Uterus (tissue), 4 donors: ENCODE measurements around the gene KCNQ1. TPM values are rescaled to one million over a fixed set of nuclear protein-coding genes. Genes with fewer than 3 reads are reported as not detected.
A peak's percentile ranks its signal among the peaks of the same experiment; 100 is the strongest.

Source experiments
- DNase-seq, 2 donors: peaks; one replicate each; pipeline ENCODE4 v3.0.0-alpha.2; 2019 to 2020
- H3K27ac ChIP-seq, 2 donors: fragments of 200-600 bp; sonication (generic); 1 replicate in 1 of 2; 2 replicates in 1 of 2; pipeline ENCODE4 v1.5.1; 2016 to 2018
- H3K27me3 ChIP-seq, 2 donors: fragments of 200-600 bp; sonication (generic); one replicate each; pipeline ENCODE4 v1.5.1; 2018 to 2019; ENCODE audit warnings: control low read depth in 1 of 2
- H3K36me3 ChIP-seq, 2 donors: fragments of 200-600 bp; sonication (generic); one replicate each; pipeline ENCODE4 v1.5.1; 2019; ENCODE audit warnings: control low read depth in 1 of 2
- H3K4me1 ChIP-seq, 2 donors: fragments of 200-600 bp; sonication (generic); one replicate each; pipeline ENCODE4 v1.5.1; 2018 to 2019; ENCODE audit warnings: control low read depth in 1 of 2
- H3K4me3 ChIP-seq, 2 donors: fragments of 200-600 bp; sonication (generic); 1 replicate in 1 of 2; 2 replicates in 1 of 2; pipeline ENCODE4 v1.5.1; 2018 to 2019; ENCODE audit warnings: mild to moderate bottlenecking in 1 of 2
- H3K9me3 ChIP-seq, 2 donors: fragments of 200-600 bp; sonication (generic); one replicate each; pipeline ENCODE4 v1.5.1; 2019; ENCODE audit warnings: control low read depth in 1 of 2
- CTCF ChIP-seq, 4 experiments: fragments of 200-600 bp in 2 of 4; fragments of 450-650 bp in 2 of 4; sonication (generic) in 2 of 4; IDR thresholded peaks; one replicate each; pipeline ENCODE4 v1.5.1; 2016 to 2019; ENCODE audit warnings: antibody characterized with exemption in 4 of 4, mild to moderate bottlenecking in 2 of 4, moderate library complexity in 1 of 4
- POLR2A ChIP-seq, 2 donors: fragments of 450-650 bp; IDR thresholded peaks; one replicate each; pipeline ENCODE4 v1.6.1; 2016; ENCODE audit warnings: antibody characterized with exemption in 2 of 2, mild to moderate bottlenecking in 1 of 2, moderate library complexity in 1 of 2
- intact Hi-C: fragments of 100-400 bp; cut with DNase I; formaldehyde crosslinking; loops from one replicate; pipeline ENCODE4 v1.15.1; 2023; ENCODE audit warnings: low total_unique reads
- total RNA-seq, 4 donors: library from RNA; depleted of rRNA in 3 of 4; stranded (reverse); fragments of >200 nt in 3 of 4; gene quantifications; one replicate each; pipeline versions ENCODE4 v1.1.0 to v1.2.4, GENCODE V29; 2014 to 2023
- donor health status: DM: yes; HTN: yes; CAD: no.

KCNQ1 gene
- total RNA-seq, 4 donors from 2014 or later, result 2.6 to 10.4 (median 5.4) TPM

- peak in 1 of 2 donors; percentile 44 for DNase-seq
- Histone ChIP-seq H3K27me3 (no peaks in the 10 kb centered on the region), H3K4me1 (no peaks in the 10 kb centered on the region), H3K4me3 (no peak overlapping the region), H3K36me3 (no peaks in the 10 kb centered on the region), H3K27ac (no peak overlapping the region), H3K9me3 (peaks cover 0 to 27% of the 10 kb centered on the region in 2 donors)
- no peak for TF ChIP-seq POLR2A (IDR thresholded peaks at IDR 0.05)
- no peak for TF ChIP-seq CTCF (IDR thresholded peaks at IDR 0.05)
- intact Hi-C loops, result no loop called here
Observed at GRCh38 chr11:2651826-2652271, 207.0 kb downstream of the KCNQ1 start.

- TF ChIP-seq POLR2A (IDR thresholded peaks at IDR 0.05), result no peak
- no peak for TF ChIP-seq CTCF (IDR thresholded peaks at IDR 0.05)
- no peak for DNase-seq
- H3K9me3 ChIP-seq, result peaks cover 0 to 24% of the 10 kb centered on the region in 2 donors
- H3K36me3 ChIP-seq, result no peaks in the 10 kb centered on the region
- H3K4me3 ChIP-seq, result no peak overlapping the region
- H3K27ac ChIP-seq, result no peak overlapping the region
- no peaks in the 10 kb centered on the region for H3K4me1 ChIP-seq
- no peaks in the 10 kb centered on the region for H3K27me3 ChIP-seq
- intact Hi-C loops, result no loop called here
Observed at GRCh38 chr11:2652333-2653197, 207.8 kb downstream of the KCNQ1 start.

GRCh38 chr11:2653198-2653551 is 208.4 kb downstream of the KCNQ1 start:
- peak in 1 of 2 donors; percentile 14 for DNase-seq
- no peak for TF ChIP-seq POLR2A (IDR thresholded peaks at IDR 0.05)
- TF ChIP-seq CTCF (IDR thresholded peaks at IDR 0.05), result no peak
- Histone ChIP-seq H3K4me3 (no peak overlapping the region), H3K9me3 (peaks cover 0 to 23% of the 10 kb centered on the region in 2 donors), H3K4me1 (no peaks in the 10 kb centered on the region), H3K27me3 (no peaks in the 10 kb centered on the region), H3K27ac (no peak overlapping the region), H3K36me3 (no peaks in the 10 kb centered on the region)
- intact Hi-C loops, result no loop called here

GRCh38 chr11:2653930-2654739 is 209.3 kb downstream of the KCNQ1 start:
- H3K9me3 ChIP-seq, result peaks cover 0 to 21% of the 10 kb centered on the region in 2 donors
- no peak for DNase-seq
- no peaks in the 10 kb centered on the region for H3K4me1 ChIP-seq
- TF ChIP-seq CTCF (IDR thresholded peaks at IDR 0.05), result no peak
- TF ChIP-seq POLR2A (IDR thresholded peaks at IDR 0.05), result no peak
- H3K4me3 ChIP-seq, result no peak overlapping the region
- intact Hi-C loops, result no loop called here
- no peaks in the 10 kb centered on the region for H3K27me3 ChIP-seq
- H3K27ac ChIP-seq, result no peak overlapping the region
- no peaks in the 10 kb centered on the region for H3K36me3 ChIP-seq
